DOHH2 (cell line): ENCODE results near the gene RRAS2.

ENCODE experiments used
- CTCF ChIP-seq: fragments of 200-600 bp; sonication (generic); IDR thresholded peaks from one replicate; pipeline ENCODE4 v1.5.1; 2014; ENCODE audit warnings: antibody characterized with exemption, mild to moderate bottlenecking, low read depth, low read length; ENCODE audit not compliant: poor library complexity, severe bottlenecking
- EZH2phosphoT487 ChIP-seq: fragments of 200-600 bp; sonication (generic); IDR thresholded peaks from 2 replicates; pipeline ENCODE4 v1.6.1; 2017; ENCODE audit warnings: borderline replicate concordance, mild to moderate bottlenecking, antibody characterized with exemption, low read length, moderate library complexity, mixed read lengths

- no peak for TF ChIP-seq CTCF
- no peak for TF ChIP-seq EZH2phosphoT487
Measured at GRCh38 chr11:14336507-14337503, 22.2 kb downstream of the RRAS2 start.
